GM21619 (cell line): ENCODE measurements around the gene SPEG.
A peak's percentile ranks its signal among the peaks of the same experiment; 100 is the strongest.

Source experiments
- ATAC-seq: cut with Tn5 transposase; IDR thresholded peaks from one replicate; pipeline ENCODE4 v1.9.1; 2021; ENCODE audit not compliant: unreplicated experiment

Gene SPEG

DNA sequence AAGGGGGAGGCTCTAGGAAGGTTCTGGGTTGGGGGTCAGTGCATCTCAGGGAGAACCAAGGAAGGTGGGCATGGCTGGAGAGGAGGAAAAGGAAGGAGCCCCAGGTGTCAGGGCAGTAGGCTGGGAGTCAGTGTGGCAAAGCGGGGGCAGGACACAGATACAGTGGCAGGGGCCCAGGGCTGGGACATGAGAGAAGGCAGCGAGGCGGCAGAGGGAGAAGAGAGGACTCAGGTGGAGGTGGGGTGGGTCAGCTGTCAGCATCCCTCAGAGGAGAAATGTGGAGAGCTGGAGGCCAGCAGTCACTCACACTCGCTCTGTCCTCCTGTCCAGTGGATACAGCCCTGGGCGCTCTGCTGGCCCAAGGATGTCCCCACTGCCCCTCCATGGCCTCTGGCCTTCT is 58.4 kb downstream of the SPEG start:
- no peak for ATAC-seq

DNA sequence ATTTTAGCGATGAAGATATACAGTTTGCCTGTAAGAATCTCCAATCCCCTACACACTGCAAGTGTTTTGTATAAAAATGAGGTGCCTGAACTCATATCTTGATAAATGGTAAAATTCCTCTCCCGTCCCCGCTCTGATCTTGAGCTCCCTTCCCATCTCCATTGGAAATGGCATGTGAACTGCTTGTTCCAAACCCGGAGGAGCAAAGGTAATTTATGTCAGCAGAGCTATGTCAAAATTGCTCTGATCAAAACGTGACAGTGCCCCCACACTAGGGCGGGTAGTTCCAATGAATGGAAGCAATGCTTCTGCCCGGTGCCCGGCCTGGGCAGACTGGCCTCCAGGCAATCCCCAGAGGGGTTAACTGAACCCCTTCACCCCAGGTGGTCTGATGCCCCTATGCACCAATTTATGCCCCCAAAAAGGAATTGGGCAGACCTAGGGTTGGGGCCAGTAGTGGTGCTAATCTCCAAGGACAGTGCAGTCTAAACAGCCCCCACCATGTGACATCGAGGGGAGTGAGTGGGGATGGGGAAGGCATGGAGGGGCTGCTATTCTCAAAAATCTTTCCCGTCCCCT is 60.4 kb downstream of the SPEG start:
- ATAC-seq = no peak

DNA sequence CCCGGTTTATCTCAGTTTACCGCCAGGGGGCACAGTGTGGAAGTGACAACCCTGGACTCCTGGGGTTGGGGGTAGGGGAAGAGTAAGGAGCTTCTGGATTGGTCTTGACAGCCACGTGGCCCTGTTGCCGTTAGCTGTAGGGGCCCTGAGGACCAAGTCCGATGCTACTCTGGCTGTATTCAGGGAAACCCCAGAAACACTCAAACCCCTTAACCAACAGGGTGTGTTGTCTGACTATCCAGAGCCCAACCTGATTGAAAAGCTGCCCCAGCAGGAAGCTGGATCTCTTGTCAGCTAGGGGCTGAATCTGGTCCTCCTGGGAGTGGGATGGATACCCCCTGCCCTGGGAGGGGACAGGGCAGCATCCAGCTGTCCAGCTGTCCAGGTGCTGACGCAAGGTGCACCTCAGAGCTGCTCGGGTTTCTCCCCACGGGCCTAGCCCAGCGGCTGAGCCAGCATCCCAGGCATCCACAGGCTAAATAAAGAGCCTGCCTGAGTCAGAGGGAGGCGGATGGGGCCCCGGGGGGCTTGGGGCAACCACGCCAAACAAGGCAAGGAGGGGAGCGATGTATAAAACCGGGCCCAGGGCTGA is 61.0 kb downstream of the SPEG start:
- ATAC-seq = no peak

DNA sequence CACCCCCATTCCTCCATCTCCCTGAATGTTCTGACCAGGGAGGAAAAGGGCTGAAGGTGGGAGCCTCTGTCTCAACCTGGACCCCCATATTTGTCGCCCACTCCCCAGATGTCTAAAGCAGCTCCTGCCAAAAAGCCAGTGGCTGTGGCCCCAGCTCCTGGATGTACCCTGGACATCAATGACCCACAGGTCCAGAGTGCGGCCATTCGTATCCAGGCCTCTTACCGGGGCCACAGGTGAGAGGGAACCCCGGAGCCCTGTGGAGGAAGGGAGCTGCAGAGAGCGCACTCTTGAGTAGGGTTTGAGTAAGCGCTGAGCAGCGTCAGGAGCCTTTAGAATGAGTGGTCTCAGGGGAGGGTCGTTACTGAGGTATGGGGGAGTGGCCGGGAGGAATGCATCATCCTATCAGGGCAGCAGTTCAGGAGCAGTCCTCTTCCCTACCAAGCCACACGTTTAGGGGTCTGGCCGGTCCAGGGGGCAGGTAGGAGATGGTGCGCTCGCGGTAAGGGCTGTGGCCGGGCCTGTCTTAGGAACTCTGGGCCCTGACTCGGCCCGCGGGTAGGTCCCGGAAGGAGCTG is 61.7 kb downstream of the SPEG start:
- no peak for ATAC-seq

DNA sequence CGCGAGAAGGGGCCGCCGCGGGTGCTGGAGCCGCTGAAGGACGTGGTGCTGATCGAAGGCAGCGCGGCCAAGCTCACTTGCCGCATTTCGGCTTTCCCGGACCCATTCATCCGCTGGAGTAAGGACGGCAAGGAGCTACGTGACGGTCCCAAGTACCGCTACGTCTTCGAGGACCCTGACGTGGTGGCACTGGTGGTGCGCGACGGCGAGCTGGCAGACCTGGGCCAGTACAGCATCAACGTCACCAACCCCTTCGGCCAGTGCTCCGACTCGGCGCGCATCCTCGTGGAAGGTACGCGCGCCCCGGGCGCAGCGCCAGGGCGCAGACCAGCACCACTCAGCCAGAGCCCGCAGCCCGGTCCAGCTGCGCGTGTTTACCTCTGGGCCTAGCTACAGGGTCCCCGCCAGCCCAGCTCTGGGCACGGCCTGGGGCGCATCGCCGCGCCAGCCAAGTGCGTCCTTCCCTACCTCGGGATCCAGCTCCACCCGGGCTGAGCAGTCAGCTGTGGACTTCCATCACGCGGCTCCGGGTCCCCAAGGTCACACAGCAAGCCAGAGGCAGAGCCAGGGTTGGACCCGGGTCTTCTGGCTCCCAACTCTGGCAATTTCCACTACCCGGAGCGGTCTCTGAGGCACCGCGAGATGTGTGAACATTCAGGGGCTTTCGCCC is 62.3 kb downstream of the SPEG start:
- no peak for ATAC-seq

DNA sequence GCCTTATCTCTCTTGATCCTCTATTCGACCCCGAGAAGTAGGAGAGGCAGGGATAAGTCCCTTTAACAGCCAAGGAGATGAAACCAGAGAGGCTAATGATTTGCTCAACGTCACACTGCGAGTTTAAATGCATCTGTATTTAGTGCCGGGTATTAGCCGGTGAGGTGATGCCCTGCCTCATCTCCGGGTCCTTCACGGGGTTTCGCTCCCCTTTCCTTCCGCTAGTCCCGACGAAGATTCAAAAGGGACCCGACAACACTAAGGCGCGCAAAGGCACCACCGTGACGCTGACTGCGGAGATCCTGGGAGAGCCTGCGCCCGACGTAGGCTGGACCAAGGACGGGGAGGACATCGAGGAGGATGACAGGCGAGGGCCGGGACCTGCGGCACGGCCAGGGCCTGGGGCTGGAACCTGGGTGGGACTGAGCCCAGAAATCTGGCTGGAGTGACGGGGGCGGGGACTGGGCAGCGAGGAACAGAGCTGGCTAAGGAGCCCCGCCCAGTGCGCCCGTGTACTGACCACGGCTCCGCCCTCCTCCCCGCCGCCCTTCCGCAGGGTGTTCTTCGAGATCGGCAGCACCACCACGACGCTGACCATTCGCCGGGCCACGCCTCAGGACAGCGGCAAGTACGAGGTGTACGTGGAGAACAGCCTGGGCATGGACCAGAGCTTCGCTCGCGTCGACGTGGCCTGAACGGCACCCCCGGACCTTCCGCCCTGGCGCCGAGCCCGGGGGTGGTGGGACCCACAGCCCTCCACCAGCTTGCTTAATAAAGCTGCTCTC is 63.0 kb downstream of the SPEG start:
- peak; percentile 21 for ATAC-seq

DNA sequence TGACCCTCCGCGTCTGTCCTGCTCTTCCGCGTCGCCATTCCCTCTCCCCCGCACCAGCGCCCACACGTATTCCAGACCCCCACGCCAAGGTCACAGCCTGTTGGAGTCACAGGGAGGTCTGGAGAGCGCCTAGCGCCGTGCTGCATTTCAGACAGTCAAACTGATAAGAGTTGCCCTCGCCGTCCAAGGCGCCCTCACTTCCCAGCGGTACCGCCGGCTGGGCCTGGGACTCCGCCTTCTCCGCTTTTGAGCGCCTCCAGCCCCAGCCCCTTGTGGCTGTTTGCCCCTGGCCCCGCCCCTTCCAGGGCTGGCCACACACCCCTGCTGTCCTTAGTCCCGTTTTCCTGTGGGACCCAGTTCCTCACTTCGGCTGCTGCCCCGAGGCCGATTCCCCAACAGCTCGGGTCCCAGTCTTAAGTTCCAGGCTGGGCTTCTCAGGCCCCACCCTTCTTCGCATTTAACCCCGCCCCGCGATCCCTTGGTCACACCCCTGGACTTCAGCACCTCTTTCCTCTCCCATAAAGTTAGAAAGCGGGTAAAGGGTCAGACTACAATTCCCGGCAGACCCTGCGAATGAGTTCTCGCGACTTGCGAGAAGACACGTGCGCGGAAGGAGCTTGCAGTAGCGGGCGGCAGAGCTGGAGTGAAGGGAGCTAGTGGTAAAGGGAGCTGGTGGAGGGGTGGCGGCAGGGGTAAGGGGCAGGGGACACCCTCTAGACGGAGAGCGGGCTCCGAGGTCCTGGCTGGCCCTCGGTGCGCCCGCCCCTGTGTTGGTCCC is 63.8 kb downstream of the SPEG start, which contains the start of gene GMPPA:
Gene GMPPA (plus strand): TSS at position 612 of the 778 bp plus-strand sequence. CDS start 1,085 bp downstream, outside the sequence.
- ATAC-seq = peak; percentile 93

DNA sequence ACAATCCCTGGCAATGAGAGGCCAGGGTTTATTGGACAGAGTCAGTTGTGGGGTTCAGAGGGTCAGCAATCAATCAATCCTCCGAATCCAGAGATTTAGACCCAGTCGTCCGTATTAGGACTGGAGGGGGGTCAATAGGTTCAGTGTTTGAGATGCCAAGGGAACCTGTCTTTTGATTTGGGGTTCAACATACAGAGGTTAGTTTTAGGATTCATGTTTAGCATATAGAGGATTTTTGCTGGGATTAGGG is 64.3 kb downstream of the SPEG start:
- no peak for ATAC-seq

DNA sequence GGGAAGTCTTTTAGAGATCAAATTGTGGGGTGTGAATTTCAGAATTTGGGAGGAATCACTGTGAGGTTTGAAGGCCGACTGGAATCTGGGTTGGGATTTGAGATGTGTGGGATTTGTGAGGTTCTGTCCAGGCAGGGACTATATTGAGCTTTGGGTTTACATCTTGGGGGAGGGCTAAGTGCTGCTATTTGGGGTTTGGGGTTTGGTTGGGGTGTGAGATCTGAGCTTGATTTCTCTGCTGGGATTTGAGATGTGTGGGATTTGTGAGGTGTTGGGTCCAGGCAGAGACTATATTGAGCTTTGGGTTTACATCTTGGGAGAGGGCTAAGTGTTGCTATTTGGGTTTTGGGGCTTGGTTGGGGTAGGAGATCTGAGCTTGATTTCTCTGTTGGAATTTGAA is 64.9 kb downstream of the SPEG start:
- no peak for ATAC-seq

DNA sequence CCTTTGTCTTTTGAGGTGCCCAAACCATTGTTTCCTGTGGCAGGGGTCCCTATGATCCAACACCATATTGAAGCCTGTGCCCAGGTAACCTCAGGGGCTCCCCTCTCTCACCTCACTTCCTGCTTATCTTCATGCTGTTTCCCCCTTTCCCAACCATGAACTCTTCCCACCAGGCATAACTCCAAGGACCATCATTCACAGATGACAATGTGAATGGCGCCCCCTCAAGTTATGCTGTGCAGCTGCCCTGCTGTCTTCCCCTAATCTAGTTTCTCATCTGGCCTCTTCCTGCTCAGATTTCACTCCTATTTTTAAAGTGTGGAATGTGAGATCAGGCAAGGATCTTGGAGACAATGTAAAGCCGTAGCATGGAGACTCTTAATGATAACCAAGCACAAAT is 65.5 kb downstream of the SPEG start:
- no peak for ATAC-seq

DNA sequence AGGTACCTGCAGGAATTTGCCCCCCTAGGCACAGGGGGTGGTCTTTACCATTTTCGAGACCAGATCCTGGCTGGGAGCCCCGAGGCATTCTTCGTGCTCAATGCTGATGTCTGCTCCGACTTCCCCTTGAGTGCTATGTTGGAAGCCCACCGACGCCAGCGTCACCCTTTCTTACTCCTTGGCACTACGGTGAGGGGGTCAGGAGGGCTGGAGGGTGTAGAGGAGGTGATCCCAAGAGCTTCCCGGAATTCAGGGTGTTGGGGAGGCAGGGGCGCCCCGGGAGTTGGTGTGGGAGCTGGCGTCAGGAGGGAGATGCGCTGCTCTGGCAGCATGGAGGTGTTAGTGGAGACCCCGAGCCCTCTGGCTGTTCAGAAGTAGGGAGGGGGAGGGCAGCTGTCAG is 67.2 kb downstream of the SPEG start:
- no peak for ATAC-seq

DNA sequence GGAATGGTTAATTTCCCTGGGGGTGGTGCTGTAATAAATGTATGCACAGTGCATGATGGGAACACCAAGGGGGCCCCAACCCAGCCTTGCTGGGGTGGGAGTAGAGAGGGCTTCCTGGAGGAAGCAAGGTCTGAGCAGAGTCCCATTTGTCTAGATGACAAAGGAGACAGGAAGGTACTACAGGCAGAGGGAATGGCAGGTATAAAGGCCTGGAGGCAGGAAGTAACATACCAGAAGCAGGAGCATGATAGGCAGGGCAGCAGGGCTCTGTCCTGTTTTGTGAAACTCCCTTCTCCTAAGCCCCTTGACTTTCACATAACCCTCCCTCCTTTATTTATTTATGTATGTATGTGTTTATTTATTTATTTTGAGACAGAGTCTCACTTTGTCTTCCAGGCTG is 68.0 kb downstream of the SPEG start:
- ATAC-seq = no peak

DNA sequence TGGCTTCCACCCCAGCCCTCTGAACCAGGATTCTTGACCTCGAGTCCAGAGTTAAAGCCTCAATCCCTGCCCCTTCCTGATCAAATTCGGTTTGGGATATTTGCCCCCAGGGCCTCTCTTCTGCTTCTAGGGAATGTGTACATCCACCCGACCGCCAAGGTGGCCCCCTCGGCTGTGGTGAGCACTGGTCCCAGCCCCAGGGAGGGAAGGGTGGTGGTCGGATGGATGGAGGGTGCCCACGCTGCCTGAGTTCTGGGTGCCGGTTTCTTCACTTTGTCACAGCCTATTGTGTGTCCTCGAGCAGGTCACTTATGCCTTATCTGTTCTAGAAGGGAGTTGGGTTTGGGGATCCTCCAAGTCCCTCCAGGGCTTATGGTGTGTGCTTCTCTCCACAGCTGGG is 70.9 kb downstream of the SPEG start:
- no peak for ATAC-seq

DNA sequence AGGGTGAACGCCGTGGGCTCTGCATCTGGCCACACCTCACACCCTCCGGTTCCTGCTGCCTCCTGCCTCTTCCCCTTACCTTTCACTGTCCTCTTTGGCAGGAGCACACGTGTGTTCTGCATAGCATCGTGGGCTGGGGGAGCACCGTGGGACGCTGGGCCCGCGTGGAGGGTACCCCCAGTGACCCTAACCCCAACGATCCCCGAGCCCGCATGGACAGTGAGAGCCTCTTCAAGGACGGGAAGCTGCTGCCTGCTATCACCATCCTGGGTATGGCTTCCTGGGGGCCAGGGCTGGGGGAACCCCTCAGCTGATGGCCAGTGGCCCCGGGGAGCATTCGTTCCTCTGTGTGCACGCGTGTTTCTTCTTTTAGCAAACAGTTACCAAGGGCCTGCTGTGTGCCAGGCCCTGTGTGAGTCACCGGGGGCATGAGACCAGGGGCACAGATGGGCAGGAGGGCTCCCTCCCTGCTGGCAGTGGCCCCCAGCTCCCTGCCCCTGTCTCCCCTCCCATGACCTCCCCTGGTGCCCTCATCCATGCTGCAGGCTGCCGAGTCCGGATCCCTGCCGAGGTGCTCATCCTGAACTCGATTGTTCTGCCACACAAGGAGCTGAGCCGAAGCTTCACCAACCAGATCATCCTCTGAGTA is 71.6 kb downstream of the SPEG start:
- ATAC-seq = no peak

DNA sequence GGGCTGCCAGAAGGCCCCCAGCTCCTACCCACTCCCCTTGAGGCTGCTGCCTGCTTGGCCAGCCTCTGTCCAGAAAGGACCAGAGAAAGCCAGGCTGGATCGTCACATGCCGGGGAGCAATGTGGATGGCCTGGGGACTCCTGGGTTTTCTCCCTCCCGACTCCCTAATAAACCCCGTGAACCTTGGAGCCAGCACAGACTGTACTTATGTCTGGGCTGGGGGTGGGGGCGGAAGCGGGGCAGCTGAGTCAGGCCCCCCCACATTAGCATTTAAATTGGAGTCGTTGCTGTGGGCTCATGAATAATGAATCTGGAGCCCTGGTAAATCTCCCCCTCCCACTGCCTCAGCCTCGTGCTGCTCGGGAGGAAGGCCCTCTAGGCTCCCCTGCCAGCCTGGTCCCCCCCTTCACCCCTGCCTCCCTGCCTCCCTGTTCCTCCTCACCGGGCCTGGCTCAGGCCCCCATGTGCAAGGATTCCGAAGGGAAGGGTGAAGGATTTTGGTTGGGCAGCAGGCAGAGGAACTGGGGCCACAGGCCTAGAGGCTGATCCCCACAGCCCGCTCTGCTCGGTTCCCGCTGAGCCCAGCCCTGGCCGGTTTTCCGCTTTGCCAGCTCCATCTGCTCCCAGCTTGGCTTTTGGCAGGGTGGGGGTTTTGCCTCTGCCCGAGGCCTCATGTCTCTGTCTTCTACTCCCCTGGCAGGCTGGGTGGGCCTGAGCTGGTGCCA is 72.3 kb downstream of the SPEG start:
- no peak for ATAC-seq

DNA sequence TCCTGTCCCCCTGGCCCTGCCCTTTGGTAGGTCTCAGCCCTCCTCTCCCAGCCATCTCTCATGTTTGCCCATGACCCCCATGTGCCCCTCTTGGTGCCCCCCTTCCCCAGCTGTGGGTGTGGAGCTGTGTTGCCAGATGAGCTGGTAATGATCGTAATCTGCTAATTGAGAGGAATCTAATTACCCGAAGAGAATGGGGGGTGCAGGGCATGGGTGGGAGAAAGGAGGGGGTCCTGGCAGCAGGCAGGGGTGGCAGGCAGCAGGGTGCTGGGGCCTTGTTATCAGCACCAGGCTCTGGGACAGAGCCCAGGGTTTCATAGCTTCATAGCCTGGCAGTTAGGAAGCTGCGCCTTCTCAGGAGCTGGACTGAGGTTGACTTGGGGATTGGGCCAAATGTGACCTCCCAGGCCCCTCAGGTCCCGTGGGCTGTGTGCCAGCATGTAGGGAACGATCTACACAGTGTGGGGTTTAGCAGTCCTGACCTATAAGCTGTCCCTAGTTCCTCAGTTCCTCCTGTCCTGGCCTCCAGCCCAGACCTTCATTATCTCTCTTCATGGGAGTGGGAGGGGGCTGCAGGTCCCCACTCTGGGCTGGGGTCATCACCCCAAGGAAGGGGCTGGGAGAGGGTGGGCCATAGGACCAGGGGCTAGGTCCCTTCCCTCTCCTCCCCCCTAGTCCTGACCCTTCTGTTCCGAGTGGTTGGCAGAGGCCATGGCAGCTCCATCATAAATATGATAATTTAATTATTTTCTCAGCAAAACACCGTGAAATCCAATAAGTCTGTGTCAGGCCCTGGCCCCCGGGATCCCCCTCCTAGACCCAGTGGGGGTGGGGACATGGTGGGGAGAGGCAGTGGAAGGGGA is 73.2 kb downstream of the SPEG start:
- no peak for ATAC-seq

DNA sequence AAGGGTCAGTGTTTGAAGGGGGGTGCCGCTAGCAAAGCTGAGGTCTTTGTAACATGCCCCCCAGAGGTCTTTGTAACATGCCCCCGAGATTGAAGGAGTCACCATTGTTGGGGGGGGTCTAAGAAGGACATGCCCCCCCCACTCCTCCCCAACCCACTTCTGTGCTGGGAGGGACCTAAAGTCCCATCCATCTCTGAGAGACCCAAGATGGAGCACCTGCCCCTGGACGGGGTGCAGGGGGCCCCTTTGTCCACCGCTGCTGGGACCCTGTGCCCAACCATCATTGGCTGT is 73.7 kb downstream of the SPEG start:
- no peak for ATAC-seq

DNA sequence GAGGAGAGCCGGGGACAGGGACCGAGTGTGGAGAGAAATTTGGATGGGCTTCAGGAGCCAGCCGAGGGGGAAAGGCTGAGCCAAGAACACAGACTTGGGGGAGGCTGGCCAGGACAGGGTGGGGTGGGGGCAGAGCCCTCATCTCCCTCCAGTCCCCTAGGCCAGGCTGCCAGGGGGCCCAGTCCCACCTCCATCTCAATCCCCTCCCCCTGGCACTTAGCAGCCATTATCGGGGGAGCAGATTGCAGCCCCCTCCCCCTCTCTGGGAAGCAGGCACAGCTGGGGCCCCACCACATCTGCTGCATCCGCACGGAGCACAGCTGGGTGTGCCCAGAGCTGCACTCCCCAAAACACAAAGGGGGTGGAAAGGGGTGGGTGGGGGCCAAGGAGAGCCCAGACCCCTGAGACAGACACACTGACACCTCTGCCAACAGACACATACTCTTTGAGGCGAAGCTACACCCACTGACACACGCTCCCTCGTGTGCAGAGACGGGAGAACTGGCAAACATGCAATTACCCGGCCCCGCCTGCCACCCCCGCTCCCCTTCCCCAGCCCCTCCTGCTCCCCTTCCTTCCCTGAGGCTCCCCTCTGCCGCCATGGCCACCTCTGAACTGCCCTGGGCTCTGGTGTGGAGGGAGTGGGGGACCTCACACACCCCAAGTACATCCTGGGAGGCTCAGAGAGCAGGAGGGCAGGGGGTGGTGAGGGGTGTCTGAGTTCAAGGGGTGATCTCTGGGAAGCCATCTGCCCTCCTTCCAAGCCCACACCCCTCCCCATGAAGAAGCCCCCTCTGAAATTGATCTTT is 74.5 kb downstream of the SPEG start:
- ATAC-seq = peak; percentile 19
